Left lung (tissue), 10 donors: Measurements from ENCODE around the gene PLXNB3. TPM values are rescaled to one million over a fixed set of nuclear protein-coding genes. Genes with fewer than 3 reads are reported as not detected.

ENCODE experiments used
- ATAC-seq: fragments of 200-7000 bp; cut with Tn5 transposase; one replicate; pipeline ENCODE4 v1.9.1; 2020; ENCODE audit warnings: moderate library complexity
- DNase-seq, 4 donors: peaks; one replicate each; pipeline ENCODE4 v3.0.0-alpha.2; 2013 to 2020
- H3K27ac ChIP-seq, 2 donors: fragments of 200-600 bp; sonication (generic) in 1 of 2; one replicate each; pipeline versions ENCODE4 v1.5.0 to v1.8.0; 2020 to 2021
- H3K27me3 ChIP-seq, 2 donors: fragments of 200-600 bp; sonication (generic) in 1 of 2; one replicate each; pipeline versions ENCODE4 v1.5.0 to v1.8.0; 2020 to 2021
- H3K36me3 ChIP-seq, 2 donors: fragments of 200-600 bp; sonication (generic) in 1 of 2; one replicate each; pipeline versions ENCODE4 v1.5.0 to v1.8.0; 2020 to 2021
- H3K4me1 ChIP-seq, 2 donors: fragments of 200-600 bp; one replicate each; pipeline ENCODE4 v1.8.0; 2021
- H3K4me3 ChIP-seq, 2 donors: fragments of 200-600 bp; sonication (generic) in 1 of 2; one replicate each; pipeline versions ENCODE4 v1.5.0 to v1.8.0; 2020 to 2021; ENCODE audit warnings: mild to moderate bottlenecking in 1 of 2
- H3K9me3 ChIP-seq, 2 donors: fragments of 200-600 bp; sonication (generic) in 1 of 2; one replicate each; pipeline versions ENCODE4 v1.5.0 to v1.8.0; 2020 to 2021
- intact Hi-C, 2 donors: fragments of 100-400 bp; cut with DNase I; formaldehyde crosslinking; loops; one replicate each; pipeline versions ENCODE4 v1.11.2 to v1.14.2; 2022
- polyA plus RNA-seq, 6 donors: library from polyadenylated mRNA; unstranded; fragments of 120-200 nt; gene quantifications; one replicate each; pipeline ENCODE4 v1.2.1, GENCODE V29; 2013; ENCODE audit not compliant: insufficient read length in 6 of 6
- total RNA-seq, 2 donors: library from RNA; stranded (reverse); fragmentation: NEBNext Ultra II Directional; extraction: Animal tissue kit (Norgen Biotek cat#: 25700); gene quantifications; one replicate each; pipeline ENCODE4 v1.2.1, GENCODE V29; 2021
- TF ChIP-seq, protein P1 (sequence below), 2 donors: fragments of 200-600 bp; sonication (generic) in 1 of 2; IDR thresholded peaks; one replicate each; pipeline versions ENCODE4 v1.5.0 to v1.8.0; 2021; ENCODE audit warnings: antibody characterized with exemption in 2 of 2
- donor health status: DM: no; HTN: yes; CAD: no.
- donor health status: DM: no; HTN: no; CAD: no.

PLXNB3 gene
- total and polyA plus RNA-seq, 8 donors, result 2.7 to 5.2 (median 3.6) TPM

DNA sequence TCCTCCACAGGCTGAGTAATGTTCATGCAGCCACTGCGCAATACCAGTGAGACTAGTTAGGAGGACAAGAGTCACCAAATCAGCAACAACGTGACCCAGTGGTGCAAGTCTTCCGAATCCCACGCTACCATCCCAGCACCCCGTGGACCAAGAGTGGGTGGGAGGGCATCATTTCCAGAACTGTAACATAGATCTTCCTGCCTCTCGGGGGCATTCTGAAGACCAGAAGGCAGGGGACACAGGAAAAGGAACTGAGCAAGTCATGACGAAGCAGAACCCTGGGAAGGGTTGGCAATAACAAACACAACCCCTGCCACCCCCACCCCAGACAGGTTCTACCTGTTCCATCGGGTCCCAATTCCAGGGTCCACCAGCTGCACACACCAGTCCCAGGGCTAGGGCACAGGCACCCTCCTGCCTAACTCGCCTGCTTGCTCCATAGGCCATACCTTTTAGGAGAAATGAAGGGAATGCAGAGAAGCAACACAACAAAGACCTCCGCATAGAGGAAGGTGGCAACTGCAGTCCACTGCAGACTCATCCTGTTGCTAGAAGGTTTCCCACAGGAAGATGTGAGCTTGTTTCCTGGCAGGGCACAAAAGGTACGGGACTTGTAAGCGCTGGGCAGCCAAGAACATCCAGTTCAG, 41.2 kb upstream of the PLXNB3 start:
- H3K27ac ChIP-seq, result peak overlapping the region; percentile 78 to 89
- H3K36me3 ChIP-seq, result peaks cover 0 to 27% of the 10 kb centered on the region in 2 donors
- DNase-seq, result peak in 1 of 4 donors; percentile 53
- peak overlapping the region; percentile 50 to 71 for H3K4me3 ChIP-seq
- TF ChIP-seq, protein P1, sequence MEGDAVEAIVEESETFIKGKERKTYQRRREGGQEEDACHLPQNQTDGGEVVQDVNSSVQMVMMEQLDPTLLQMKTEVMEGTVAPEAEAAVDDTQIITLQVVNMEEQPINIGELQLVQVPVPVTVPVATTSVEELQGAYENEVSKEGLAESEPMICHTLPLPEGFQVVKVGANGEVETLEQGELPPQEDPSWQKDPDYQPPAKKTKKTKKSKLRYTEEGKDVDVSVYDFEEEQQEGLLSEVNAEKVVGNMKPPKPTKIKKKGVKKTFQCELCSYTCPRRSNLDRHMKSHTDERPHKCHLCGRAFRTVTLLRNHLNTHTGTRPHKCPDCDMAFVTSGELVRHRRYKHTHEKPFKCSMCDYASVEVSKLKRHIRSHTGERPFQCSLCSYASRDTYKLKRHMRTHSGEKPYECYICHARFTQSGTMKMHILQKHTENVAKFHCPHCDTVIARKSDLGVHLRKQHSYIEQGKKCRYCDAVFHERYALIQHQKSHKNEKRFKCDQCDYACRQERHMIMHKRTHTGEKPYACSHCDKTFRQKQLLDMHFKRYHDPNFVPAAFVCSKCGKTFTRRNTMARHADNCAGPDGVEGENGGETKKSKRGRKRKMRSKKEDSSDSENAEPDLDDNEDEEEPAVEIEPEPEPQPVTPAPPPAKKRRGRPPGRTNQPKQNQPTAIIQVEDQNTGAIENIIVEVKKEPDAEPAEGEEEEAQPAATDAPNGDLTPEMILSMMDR (IDR thresholded peaks at IDR 0.05), result no peak
- peaks cover 20 to 44% of the 10 kb centered on the region in 2 donors for H3K4me1 ChIP-seq
- ATAC-seq, result no peak
- H3K27me3 ChIP-seq, result no peaks in the 10 kb centered on the region
- H3K9me3 ChIP-seq, result no peaks in the 10 kb centered on the region
- intact Hi-C loops, result no loop called here

GRCh38 chrX:153723351-153724251, 40.4 kb upstream of the PLXNB3 start:
- TF ChIP-seq, protein P1 (IDR thresholded peaks at IDR 0.05), result no peak
- peak; percentile 1 for ATAC-seq

DNA sequence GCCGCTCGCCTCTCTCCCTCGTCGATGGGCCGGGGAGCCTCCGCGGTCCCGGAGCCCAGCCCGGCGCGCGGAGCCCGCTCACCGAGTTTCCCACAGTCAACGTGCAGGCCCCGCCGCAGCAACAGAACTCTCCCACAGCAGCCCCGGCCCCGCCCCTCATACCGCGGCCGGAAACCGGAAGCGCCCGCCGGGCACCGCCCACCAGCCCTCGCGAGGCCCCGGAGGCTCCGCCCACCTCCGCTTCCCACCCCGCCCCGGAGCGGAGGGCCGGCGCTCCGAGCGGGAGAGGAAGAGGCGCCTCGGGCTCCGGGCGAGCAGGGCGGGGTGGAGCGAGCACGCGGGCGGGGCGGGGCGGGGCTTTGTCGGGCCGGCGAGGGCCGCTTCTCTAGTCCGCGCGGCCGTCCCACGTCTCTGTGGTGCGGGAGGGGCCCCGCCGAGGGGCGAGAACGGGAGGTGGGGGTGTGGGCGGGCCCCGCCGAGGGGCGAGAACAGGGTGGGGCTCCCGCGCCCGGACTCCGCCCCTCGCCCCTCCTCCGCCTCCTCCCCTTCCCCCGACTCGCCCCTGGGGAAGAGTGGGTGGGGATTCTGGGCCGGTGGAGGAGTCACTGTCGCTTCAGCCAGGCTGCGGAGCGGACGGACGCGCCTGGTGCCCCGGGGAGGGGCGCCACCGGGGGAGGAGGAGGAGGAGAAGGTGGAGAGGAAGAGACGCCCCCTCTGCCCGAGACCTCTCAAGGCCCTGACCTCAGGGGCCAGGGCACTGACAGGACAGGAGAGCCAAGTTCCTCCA, 39.6 kb upstream of the PLXNB3 start, which contains the start of the genes ABCD1 and BCAP31:
Gene ABCD1 (plus strand): TSS at position 605 of the 787 bp plus-strand sequence. CDS start 411 bp downstream, outside the sequence.
Gene BCAP31 (minus strand): TSS at position 136 of the 787 bp plus-strand sequence. CDS start 1,143 bp downstream, outside the sequence.
- intact Hi-C loops, result no loop called here
- DNase-seq (peak; percentile 80 to 96 (median 90)), ATAC-seq (peak; percentile 79)
- H3K4me1 ChIP-seq, result peaks cover 20 to 53% of the 10 kb centered on the region in 2 donors
- H3K36me3 ChIP-seq, result peaks cover 0 to 20% of the 10 kb centered on the region in 2 donors
- TF ChIP-seq, protein P1 (IDR thresholded peaks at IDR 0.05), result no peak
- peak within 1 kb of the TSS; percentile 82 to 89 for H3K27ac ChIP-seq
- H3K27me3 ChIP-seq, result no peaks in the 10 kb centered on the region
- no peaks in the 10 kb centered on the region for H3K9me3 ChIP-seq
- peak within 1 kb of the TSS; percentile 50 to 71 for H3K4me3 ChIP-seq

More at GRCh38 chrX:153723351-153724251, 40.4 kb upstream of the PLXNB3 start:
- peaks cover 0 to 24% of the 10 kb centered on the region in 2 donors for H3K36me3 ChIP-seq
- H3K4me3 ChIP-seq, result peak overlapping the region; percentile 50 to 71
- no peaks in the 10 kb centered on the region for H3K27me3 ChIP-seq
- peak overlapping the region; percentile 78 to 89 for H3K27ac ChIP-seq
- peak in 2 of 4 donors; percentile 24 to 83 for DNase-seq
- H3K4me1 ChIP-seq, result peaks cover 20 to 52% of the 10 kb centered on the region in 2 donors
- intact Hi-C loops, result no loop called here
- no peaks in the 10 kb centered on the region for H3K9me3 ChIP-seq

DNA sequence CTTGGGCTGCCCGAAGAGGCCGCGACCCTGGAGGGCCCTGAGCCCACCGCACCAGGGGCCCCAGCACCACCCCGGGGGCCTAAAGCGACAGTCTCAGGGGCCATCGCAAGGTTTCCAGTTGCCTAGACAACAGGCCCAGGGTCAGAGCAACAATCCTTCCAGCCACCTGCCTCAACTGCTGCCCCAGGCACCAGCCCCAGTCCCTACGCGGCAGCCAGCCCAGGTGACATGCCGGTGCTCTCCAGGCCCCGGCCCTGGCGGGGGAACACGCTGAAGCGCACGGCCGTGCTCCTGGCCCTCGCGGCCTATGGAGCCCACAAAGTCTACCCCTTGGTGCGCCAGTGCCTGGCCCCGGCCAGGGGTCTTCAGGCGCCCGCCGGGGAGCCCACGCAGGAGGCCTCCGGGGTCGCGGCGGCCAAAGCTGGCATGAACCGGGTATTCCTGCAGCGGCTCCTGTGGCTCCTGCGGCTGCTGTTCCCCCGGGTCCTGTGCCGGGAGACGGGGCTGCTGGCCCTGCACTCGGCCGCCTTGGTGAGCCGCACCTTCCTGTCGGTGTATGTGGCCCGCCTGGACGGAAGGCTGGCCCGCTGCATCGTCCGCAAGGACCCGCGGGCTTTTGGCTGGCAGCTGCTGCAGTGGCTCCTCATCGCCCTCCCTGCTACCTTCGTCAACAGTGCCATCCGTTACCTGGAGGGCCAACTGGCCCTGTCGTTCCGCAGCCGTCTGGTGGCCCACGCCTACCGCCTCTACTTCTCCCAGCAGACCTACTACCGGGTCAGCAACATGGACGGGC, 38.8 kb upstream of the PLXNB3 start:
- ATAC-seq (peak; percentile 1), DNase-seq (no peak)
- H3K27ac ChIP-seq, result peak overlapping the region; percentile 82 to 89
- H3K4me1 ChIP-seq, result peaks cover 20 to 53% of the 10 kb centered on the region in 2 donors
- H3K9me3 ChIP-seq, result no peaks in the 10 kb centered on the region
- intact Hi-C loops, result no loop called here
- no peaks in the 10 kb centered on the region for H3K27me3 ChIP-seq
- H3K4me3 ChIP-seq, result peak overlapping the region in 1 of 2 donors; percentile 71
- H3K36me3 ChIP-seq, result peaks cover 0 to 12% of the 10 kb centered on the region in 2 donors
- TF ChIP-seq, protein P1 (IDR thresholded peaks at IDR 0.05), result no peak
